AG08395 (cell line): ENCODE measurements around the gene FAM120B.

Source experiments
- DNase-seq: peaks from one replicate; pipeline ENCODE4 v3.0.0; 2012; ENCODE audit warnings: mixed read lengths, low spot score

Gene FAM120B

DNA sequence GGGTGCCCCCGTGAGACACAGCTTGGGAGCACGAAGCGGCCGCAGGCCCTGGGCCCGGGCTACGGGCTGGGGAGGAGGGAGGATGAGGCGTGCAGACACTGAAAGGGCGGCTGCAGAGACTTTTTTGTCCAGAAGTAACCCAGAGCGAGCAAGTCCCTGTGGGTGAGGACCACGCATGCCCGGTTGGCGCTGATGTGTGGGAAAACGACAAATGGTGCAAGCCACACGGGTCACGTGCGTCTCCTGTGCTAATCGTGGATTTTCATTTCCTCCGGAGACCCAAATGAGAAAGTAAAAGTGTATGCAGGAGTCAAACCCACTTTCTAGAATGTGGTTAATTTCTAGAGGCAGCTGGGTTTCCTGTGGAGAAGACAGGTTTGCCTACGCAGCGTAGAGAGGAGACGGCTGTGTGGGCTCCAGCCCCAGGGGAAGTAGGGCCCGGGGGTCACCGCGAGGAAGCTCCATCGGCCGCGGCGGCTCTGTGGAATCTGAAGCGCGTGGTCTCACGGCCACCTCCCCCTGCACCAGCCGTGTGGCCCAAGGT lies 34.7 kb upstream of the FAM120B start:
- no peak for DNase-seq

DNA sequence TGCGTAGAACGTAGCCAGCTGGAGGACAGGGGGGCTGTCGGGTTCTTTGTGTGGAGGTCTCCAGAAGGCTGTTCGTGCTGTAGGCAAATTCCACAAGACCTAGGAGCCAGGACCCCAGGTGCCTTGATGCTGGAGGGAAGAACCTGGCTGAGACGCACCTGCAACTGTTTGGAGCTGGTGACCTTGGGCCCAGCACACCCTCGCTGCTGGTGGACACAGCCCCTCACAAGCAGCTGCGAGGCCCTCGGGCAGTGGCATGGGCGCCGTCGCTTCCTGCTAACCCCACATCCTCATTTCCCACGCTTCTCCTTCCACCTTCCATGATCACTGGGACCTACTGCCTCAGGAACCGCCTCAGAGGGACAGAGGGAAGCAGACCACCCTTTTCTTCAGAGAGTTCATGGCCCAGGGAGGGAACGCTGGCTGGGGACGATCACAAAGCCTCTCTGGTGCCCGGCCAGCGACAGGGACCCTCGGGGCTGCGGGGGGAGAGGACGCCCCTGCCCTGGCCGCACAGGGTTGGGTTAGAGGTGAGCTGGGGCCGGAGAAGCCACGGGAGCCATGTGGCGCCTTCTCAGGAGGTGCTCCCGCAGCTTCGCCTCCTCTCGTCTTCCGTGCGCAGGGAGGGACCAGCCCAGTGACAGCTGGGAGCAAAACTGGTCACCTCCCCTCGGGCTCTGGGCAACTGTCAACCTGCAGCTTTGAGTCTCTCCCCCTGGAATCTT lies 34.1 kb upstream of the FAM120B start:
- DNase-seq = no peak

DNA sequence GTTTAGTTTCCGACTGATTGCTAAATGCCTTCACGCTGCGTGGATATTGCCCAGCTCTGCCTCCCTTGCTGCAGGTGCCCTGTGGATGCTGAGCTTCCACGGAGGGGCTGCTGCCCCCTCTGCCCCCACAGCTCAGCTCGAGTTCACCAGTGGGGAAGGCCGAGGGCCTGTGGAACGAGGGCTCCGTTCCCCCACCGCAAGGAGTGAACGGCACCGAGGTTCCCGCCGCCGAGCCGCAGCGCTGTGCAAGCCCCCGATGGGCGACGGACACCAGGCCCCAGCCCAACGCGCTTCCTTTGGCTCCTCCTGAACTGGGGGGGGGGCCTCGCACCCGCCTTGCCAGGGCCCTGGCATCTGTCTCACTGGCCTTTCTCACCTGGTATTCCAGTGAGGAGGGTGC lies 33.4 kb upstream of the FAM120B start:
- DNase-seq = no peak

DNA sequence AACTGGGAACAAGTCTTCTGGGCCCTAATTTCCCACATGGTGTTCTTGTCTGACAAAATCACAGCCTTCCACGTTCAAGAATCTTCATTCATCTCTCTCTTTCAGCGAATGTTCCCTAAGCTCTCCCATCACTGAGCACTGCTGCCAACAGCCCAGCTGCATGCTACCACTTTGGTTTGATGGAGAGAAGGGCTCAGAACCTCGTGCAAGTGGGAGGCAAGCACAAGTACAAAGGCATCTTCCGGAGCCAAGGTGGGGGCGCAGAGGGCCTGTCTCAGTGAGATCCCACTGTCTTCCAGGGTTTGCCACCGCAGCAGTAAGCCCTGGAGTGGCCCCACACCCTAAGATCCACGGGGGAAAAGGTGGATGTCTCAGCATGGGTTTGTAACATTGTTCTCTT lies 32.9 kb upstream of the FAM120B start:
- no peak for DNase-seq

DNA sequence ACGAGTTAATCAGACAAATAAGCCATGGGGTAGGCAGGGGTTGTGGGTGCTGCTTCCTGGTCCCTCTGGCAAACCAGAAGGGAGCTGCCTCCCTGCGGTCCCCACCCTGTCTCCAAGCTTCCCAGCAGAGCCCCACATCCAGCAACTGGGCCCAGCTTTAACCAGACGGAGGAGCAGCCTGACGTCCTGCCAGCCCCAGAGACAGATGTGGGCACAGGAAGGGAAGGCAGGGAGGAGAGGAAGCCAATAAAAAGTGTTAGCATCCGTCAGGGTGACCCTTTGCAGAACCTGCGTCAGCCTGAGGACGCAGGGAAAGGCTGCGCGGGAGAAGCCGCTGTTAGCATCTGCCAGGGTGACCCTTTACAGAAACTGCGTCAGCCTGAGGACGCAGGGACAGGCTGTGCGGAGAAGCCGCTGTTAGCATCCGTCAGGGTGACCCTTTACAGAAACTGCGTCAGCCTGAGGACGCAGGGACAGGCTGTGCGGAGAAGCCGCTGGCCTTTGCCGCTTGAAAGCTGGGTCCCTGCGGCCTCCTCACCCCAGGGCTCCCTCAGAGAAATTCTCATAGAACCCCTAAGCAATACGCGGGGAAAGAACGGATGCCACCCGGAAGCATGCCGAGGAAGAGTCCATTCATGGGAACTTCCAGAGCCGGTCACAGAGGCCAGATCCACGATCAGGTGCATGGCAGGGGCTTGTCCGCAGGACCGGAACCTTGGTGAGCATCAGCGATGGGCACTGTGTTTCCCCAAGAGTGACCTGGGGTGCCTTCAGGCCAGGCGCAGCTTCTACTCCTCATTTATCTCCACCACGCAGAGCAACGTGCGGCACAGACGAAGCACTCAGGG lies 31.6 kb upstream of the FAM120B start:
- no peak for DNase-seq

DNA sequence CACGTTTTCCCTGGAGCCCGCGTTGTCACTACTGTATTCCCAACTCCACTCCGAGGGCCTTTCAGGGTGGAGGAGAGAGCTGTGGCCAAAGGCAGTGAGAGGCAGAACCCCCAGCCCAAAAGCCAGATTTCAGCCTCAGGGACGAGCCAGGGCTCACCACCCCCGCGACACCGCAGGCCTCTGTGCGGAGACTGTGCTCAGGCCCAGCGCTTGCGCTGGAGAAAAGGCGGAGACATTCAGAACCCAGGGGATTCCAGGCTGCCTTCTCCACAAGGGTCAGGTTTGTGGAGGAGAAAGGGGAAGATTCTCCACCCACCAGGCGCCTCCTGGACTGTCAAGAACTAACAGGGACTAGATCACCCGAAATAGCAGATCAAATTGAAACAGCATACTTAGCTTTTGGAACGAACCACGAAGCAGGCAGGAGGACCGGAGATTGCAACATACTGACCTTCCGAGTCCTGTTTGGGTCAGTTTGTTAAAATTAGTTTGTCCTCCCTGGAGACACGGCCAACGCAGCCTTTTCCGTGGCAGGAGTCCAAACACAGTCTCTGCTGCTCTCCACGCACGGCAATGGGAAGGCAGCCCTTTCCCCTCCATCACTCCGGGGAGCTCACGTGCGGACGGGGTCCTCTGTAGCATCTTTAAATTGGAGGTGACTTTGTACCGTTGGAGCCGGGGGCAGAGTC lies 30.0 kb upstream of the FAM120B start:
- DNase-seq = no peak

DNA sequence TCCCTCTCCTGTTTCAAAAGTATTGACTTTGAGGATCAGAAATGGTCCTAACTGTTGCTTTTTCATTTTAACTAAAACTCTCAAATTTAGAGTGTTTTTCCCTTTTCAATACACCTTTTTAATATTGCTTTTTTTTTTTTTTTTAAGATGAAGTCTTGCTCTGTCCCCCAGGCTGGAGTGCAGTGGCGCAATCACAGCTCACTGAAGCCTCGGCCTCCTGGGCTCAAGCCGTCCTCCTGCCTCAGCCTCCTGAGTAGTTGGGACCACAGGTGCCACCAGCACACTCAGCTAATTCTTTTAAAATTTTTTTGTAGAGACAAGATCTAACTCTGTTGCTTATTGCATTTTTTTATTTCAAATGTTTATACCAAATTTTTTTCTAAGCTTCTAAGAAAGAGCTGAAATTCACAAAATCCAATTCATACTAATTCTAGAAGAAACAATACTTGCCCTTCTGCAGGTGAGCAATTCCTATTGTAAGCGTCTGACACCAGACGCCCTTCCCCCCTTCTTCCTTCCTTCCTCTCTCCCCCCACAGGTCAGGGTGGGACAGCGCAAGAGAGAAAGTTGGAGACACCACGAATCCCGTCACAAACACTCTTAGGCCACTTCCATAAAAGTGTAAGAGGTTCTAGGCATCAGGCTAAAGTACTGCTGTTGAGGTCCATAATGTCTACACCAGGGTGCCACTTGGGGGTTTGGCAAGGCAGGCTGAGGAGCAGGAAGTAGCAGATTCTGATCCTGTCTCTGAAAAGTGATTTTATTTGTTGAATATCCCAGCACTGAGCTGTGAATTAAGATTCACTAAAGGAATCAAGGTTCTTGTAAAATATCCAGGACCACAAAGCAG lies 28.4 kb upstream of the FAM120B start:
- DNase-seq = no peak

DNA sequence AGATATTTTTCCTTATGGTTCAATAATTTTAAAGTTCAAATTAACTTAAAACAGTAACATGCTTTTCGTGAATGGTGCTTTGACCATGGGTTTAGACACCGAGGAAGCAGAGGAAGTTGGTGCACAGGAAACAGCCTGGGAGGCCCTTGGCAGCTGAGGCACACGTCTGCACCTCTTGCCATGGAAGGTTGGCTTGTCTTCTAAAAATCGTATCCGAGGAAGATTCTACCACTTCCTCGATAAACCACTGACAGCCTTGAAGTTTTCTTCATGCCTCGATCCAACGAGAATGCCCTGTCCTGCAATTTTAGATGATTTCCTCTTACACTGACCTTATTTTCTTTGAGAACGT lies 27.8 kb upstream of the FAM120B start:
- DNase-seq = no peak

DNA sequence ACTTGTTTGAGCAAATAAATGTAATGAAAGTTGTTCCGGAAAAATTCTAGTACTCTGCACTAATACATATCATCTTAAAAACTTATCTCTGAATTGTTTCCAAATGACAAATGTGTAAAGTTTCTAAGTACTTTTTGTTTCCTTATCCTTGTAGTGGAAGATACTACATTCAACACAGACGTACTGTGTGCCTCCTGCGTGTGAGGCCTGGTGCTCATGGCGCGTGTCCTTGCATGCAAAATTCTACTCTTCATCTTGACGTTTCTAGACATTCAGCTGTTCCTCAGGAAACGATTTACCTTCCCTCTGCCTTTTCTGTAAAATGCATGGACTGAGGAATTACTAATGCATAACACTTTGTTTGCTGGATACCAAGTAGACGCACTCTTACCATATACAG lies 27.1 kb upstream of the FAM120B start:
- no peak for DNase-seq

DNA sequence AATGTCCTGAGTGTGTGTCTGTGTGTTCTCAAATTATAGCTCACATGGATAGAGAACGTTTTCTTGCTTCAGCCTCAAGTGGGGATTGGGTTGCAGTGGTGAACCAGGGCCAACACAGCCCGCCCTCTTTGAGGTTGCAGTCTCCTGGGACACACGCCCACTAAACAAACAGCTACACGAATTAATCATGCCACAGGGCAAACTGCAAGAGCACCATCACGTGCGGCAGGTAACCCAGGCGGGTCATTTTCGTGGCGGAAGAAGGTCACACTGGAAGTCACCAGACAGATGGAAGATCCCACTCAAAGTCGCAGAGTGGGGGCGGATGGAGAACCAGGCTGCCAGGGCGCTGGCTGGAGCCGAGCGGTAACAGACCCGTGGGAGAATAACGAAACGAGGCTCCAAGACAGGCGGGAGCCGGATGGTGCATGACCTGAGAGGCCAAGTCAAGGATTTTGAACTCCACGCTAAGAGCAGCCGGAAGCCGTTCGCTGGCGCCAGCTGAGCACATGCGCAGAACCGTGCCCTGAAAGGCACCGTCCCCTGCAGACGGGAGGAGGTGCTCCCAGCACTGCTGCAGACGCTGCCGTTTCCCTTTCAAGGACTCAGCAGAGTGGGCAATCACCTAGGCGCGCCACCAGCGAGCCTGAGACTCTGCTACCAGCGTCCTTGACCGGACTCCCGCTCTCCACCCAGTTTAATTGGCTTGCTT lies 26.4 kb upstream of the FAM120B start:
- peak; percentile 74 for DNase-seq

DNA sequence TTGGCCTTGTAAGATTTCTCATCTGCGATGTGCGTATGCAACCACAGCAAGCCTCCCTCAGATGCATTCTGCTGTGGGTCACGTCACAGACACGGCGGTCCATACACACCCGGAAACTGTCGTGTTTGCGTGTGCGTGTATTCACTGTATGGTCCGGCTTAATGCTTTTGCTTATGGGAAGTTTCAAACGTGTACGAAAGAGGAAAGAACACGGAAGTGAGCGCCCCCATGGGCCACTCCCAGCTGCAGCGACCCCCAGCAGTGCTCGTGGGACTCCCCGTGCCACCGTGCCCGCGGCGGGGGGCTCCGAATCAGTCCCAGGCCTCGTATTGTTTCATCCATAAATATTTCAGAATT lies 25.9 kb upstream of the FAM120B start:
- DNase-seq = no peak

DNA sequence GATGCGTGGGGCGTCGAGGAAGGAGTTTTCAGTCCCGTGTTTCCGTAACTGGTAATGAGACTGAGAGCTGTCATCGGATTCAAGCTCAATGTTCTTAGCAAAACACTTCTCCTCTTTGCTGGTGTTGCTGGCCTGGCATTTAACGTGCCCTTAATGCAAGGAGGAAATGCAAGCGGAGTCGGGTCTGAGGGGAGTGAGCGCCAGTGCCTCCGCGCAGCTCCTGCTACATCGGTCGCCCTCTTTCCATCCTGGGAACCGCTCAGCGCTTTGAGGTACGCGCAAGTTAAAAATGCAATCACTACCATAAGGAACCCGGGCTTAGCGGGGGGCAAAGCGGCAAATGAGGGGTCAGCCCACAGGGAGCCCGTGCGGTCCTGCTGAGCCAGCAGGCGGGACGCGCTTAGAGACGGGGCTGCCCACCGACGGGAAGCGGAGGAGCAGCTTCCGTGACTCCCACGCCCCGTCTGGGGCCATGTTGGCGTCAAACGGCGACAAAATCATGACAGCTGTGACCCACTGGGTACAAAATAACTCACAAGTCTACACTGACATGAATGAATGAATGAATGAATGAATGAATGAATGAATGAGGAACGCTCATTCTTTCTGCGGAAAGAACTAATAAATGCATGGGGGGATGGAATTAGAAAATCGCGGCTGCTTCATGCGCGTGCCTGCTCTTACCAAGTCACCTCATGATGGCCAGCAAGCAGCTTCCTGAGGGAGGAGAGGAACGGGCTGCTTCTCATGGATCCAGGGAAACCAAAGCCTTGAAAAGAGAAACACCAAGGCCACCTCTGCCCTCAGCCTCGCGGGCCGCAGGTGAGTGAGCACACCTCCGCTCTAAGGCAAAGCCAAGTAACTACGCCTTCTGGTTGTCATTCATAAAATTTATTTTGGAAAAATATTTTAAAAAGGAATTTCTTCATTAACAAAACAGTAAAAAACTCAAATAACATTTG lies 24.9 kb upstream of the FAM120B start:
- DNase-seq = no peak

DNA sequence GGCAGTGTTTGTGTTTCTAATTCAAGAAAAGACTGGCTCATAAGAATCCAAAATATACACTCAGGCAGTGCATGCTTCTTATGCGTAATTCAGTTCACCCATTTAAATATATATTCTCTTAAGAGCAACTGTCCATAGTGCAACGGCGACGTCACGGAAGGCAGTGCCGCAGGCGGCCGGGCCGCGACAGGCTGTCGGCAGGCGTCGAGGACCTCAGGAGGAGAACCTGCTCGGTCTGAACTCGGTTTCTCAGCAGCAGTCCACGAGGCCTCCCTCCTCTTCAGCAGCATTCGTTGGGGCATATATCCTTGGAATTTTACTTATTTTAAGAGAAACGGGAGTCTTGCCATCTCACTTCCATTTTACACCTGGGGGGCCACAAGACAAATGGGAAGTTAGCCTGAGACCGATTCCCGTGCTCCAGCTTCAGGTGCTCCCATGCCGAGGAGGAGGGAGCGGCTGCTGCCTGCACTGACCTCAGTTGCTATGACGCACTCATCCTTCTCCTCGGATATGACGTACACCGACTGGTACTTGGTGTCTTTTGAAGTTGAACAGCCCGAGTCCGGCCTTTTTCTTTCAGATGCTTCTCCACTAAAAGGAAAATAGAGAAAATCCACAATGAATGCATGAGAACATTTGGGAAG lies 23.9 kb upstream of the FAM120B start:
- DNase-seq = no peak

DNA sequence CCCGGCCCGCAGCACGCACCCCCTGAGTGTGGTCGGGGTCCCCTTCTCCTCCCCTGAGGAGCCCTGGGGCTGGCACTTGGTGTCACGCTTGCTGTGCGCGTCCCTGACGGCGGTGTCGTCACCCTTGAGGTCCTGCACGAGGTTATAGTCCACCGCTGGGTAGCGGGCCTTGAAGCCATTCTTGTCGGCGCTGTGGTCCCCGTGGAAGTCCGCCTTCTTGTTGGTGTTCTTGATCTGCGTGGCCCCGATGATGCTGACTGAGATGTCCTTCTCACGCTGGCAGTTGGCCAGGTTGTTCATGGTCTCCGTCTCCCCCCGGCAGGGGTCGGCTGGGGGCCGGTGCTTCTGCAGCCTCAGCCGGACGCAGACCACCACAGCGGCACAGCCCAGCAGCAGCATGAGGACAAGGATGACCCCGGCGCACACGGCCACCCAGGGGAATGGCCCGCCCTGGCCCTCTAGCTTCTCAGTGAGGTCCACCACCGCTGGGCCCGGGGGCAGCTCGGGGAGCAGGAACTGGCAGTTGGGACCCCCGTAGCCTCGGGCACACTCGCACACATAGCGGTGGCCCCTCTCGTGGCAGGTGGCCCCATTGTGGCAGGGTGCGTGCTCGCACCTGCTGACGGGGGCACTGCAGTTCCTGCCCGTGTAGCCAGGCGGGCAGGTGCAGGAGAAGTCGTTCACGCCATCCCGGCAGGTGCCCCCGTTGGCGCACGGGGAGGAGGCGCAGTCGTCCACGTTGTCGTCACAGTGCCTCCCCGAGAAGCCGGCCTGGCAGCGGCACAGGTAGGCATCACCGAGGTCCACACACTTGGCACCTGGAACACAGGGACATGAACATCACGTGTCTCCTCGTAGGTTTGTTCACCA lies 23.1 kb upstream of the FAM120B start:
- no peak for DNase-seq

DNA sequence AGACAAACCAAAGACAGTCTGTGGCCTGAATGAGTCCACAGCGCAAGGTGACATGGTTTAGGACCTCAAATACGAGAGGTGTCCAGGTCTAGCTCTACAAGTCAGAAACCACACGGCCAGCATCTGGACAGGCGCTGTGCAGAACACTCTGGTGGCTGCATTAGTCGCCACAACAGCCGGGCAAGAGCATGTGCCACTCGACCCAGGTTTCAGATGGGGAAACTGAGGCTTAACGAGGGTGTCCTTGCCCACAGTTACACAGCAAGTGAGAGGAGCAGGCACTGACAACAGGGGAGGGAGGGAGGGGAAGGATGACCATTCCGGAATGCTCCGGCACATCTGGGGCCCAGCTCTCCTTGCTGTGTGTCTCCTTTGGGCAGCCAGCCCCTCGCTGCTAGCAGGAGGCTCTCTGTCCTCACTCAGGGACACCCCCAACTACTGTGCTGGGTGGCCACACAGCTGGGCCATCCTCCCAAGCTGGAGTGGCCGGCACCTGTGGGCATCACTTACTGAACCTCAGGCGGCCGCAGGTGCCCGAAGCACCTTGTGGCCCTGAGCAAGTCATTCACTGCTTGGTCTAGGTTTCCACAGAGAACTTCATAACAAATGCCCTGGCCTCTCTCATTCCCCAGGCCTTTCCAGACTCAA lies 22.3 kb upstream of the FAM120B start:
- no peak for DNase-seq

DNA sequence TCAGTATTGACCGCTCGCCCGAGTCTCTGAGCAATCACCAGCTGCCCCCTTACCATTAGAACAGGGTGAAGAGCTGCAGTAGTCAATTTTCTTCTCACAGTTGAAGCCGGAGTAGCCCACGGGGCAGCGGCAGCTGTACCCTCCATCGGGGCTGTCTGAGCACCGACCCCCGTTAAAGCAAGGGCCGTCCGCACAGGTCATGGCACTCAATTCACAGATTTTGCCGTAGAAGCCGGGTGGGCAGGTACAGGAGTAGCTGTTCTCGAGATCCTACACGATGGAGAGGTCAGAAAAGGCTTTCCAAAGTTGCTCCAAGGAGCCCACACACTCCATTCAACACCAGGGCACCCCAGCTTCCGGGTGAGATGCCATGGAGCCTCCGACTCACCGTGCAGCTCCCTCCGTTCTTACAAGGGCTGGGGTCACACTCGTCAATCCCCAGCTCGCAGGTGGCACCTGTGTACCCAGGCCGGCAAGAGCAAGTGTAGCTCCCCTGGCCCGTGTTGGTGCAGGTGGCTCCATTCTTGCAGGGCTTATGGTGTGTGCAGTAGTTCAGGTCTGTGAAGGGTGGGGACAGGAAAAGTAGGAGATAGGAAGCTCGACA lies 21.6 kb upstream of the FAM120B start:
- no peak for DNase-seq

DNA sequence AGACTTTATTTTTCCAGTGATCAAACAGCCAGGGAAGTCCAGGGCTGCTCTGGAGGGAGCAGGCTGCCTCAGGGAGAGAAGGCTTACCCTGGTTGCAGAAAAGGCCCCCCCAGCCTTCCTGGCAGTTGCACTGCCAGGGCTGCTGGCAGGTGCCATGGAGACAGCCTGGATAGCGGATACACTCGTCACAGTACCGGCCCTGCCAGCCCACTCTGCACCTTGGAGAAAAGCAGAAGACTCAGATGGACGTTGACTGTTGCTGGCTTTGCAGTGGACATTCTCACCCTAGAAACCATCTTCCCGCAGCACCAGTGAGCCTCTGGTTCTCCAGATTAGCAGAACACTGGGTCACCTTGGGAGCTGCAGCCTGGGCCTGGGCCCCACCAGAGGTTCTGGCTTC lies 21.1 kb upstream of the FAM120B start:
- no peak for DNase-seq
